Activated T-cell treated with anti-CD3 and anti-CD28 coated beads for 4 hours (primary cell): ENCODE measurements around the gene DHCR7.

Source experiments
- DNase-seq: peaks from one replicate; pipeline ENCODE4 v3.0.0-alpha.2; 2020

Gene DHCR7

GRCh38 chr11:71448257-71449171 is at the start of gene DHCR7:
Gene DHCR7, minus strand, starts transcription at chr11:71448393. Its CDS starts 3,441 bp downstream, at chr11:71444952.
- peak; percentile 92 for DNase-seq

DNA sequence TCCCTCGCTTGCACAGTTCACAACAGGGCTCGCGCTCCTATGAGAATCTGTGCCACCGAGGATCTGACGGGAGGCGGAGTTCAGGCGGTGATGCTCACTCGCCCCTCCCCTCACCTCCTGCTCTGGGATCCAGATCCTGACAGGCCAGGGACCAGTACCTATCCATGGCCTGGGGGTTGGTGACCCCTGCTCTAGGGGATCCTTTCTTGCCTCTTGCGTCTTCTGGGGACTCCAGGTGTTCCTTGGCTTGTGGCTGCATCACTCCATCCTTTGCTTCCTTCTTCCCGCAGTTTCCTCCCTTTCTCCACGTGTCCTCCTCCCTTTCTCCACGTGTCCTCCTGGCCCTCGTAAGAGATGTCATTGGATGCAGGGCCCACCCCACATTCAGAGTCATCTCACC is 48.2 kb upstream of the DHCR7 start:
- no peak for DNase-seq

GRCh38 chr11:71495286-71496230 is 47.4 kb upstream of the DHCR7 start:
- no peak for DNase-seq

DNA sequence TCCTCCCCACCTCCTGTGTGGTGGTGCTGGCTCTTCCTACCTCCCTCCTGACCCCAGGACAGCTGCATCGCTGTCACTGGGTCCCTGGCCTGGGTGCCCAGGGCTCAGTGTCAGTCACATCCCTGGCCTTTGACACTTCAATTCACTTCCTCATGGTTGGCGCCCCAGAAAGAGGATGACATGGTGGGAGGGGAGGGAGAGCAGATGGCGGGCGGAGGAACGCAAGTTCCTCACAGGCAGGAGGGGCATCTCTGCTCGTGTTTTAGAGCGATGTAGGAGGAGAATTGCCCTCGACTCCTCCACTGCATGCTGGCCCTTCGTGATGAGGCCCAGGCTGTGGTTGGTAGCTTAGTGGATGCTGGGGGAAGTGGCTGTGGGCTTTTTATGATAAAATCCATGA is 43.7 kb upstream of the DHCR7 start:
- no peak for DNase-seq

- no peak for DNase-seq
These were observed 43.3 kb upstream of the DHCR7 start for GRCh38 chr11:71491531-71491930.

GRCh38 chr11:71490731-71491390 is 42.7 kb upstream of the DHCR7 start:
- no peak for DNase-seq

GRCh38 chr11:71490044-71490730 is 42.0 kb upstream of the DHCR7 start:
- no peak for DNase-seq

- no peak for DNase-seq
These were observed 41.3 kb upstream of the DHCR7 start for GRCh38 chr11:71489311-71490043.

DNA sequence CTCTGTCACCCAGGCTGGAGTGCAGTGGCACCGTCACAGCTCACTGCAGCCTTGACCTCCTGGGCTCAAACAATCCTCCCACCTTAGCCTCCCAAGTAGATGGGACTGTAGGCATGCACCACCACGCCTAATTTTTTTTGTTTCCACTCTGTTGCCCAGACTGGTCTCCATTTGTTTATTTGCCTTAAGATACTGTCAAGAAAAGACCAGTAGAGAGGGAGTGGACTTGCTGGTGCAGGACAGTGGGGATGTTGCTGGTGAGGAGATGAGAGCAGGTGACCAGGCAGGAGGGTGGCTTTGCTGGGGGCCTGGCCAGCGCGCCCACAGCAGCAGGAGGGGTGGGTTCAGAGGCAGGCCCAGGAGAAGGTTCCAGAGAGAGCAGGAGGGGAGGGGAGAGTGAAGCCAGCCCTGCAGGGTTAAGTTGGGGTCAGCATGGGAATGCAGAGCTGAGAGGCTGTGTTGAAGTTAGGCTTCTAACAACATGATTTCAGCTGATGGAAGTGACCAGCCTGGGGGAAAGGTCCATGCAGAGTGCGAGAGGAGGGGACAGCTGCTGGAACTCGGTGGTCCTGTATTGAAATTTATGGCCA is 40.6 kb upstream of the DHCR7 start:
- no peak for DNase-seq

DNA sequence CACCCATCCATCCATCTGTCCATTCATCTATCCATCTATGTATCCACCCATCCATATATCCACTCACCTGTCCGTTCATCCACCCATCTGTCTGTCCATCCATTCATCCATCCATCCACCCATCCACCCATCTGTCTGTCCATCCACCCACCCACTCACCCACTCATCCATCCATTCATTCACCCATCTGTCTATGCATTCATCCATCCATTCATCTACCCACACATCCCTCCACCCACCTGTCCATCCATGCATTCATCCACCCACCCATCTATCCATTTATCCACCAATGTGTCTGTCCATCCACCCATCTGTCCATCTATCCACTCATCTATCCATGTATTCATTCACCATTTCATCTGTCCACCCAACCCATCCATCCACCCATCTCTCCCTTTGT is 38.1 kb upstream of the DHCR7 start:
- no peak for DNase-seq

DNA sequence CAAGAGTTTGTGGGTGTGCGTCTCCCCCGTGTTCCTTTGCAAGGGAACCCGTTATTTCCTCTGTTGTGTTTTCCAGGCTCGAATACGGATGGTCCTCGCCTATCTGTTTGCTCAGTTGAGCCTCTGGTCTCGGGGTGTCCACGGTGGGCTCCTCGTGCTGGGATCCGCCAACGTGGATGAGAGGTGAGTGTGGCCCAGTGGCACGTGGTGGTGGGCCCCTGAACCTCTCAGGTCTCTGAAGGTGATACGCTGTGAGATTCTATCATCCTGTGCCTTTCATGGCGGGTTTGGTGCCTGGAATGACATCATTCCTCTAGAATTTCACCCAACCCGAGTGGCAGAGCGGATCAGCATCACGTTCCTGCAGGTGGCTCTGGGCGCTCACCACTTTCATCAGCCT is 37.3 kb upstream of the DHCR7 start:
- no peak for DNase-seq

DNA sequence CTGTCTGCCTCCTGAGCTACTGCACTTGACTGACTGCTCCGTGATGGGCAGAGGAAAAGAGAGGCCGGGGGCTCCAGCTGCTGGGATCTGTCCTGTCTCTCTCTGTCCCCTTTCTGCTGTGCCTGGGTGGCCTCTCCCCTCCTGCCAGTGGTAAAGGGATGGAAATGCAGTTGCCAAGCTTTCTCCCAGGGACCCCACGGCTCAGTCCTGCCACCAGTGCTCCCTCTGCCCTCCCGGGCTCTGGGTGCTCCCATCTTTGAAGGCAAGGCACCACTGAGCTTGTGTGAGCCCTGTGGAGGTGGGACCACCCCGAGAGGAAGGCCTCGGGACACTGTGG is 36.8 kb upstream of the DHCR7 start:
- DNase-seq = no peak

DNA sequence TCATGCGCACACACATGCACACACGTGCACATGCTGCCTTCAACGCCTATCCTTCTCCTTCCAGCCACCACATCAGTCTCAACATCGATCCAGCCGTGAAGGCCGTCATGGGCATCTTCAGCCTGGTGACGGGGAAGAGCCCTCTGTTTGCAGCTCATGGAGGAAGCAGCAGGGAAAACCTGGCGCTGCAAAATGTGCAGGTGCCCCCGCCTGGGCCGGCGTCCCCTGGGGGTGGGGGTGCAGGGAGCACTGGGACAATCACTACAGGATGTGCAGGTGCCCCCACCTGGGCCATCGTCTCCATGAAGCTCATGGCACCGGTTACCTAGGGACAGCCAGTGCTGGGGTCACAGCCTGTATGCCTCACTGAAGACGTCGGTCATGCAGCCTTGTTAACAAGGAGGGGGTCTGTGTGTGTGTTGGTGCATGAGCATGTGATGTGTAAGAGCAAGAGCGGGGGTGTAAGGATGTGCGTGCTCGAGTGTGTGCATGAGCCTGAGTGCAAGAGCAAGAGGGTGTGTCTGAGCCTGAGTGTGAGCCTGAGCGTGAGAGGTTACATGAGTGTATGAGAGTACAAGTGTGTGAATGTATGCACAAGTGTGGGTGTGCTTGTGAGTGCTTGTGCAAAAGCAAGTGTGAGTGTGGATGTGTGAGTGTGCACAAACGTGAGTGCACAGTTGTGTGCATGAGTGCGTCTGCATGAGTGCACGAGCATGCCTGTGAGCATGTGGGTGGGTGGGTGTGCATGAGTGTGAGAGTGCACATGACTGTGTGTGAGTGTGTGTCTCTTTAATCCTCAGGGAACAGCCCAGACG is 36.3 kb upstream of the DHCR7 start:
- DNase-seq = no peak

GRCh38 chr11:71483692-71484091 is 35.5 kb upstream of the DHCR7 start:
- no peak for DNase-seq

- DNase-seq = no peak
These were observed 34.7 kb upstream of the DHCR7 start for GRCh38 chr11:71482746-71483364.

GRCh38 chr11:71482216-71482615 is 34.0 kb upstream of the DHCR7 start:
- no peak for DNase-seq

- DNase-seq = no peak
These were observed 33.1 kb upstream of the DHCR7 start for GRCh38 chr11:71481101-71481960.

DNA sequence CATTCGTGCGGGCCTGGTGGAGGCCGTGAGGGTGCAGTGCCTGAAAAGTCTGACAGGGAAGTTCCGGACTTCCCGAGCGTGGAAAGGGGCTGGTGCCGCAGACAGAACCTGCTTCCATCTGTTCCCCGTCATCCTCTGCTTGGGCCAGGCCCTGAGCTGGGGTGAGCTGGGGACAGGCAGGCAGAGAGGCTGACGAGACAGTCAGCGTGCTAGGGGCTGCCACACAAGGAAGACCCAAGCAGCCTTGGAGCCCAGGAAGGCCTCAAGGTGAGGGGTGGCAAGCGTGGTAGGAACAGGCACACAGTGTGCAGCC is 30.3 kb upstream of the DHCR7 start:
- no peak for DNase-seq
